NCI-H446 (cell line): ENCODE results near the gene PPP1R15B.

Experiments
- DNase-seq, 2 experiments: peaks; one replicate each; lab custom pipeline; 2025; lab: John Stamatoyannopoulos, UW

Gene PPP1R15B

GRCh38 chr1:204400882-204401510 lies 10.6 kb downstream of the PPP1R15B start:
- DNase-seq: no peak

GRCh38 chr1:204398197-204399125 lies 13.2 kb downstream of the PPP1R15B start:
- peak; percentile 82 to 94 for DNase-seq

- no peak for DNase-seq
These were observed 15.5 kb downstream of the PPP1R15B start for GRCh38 chr1:204396015-204396583.

GRCh38 chr1:204391629-204392028 lies 20.0 kb downstream of the PPP1R15B start:
- DNase-seq: no peak

GRCh38 chr1:204390751-204391466 lies 20.7 kb downstream of the PPP1R15B start:
- peak; percentile 11 to 44 for DNase-seq

GRCh38 chr1:204385727-204386126 lies 25.9 kb downstream of the PPP1R15B start:
- DNase-seq: no peak

- DNase-seq: peak; percentile 93 to 97
These were observed 26.8 kb downstream of the PPP1R15B start for GRCh38 chr1:204384636-204385352.

- no peak for DNase-seq
These were observed 28.3 kb downstream of the PPP1R15B start for GRCh38 chr1:204383163-204383904.

GRCh38 chr1:204382714-204383083 lies 28.9 kb downstream of the PPP1R15B start:
- DNase-seq: no peak

GRCh38 chr1:204380293-204380831 lies 31.3 kb downstream of the PPP1R15B start:
- DNase-seq: no peak

- DNase-seq: peak in 1 of 2 experiments; percentile 32
These were observed 33.6 kb downstream of the PPP1R15B start for GRCh38 chr1:204377800-204378668.

- no peak for DNase-seq
These were observed 34.5 kb downstream of the PPP1R15B start for GRCh38 chr1:204376919-204377799.

- no peak for DNase-seq
These were observed 35.2 kb downstream of the PPP1R15B start for GRCh38 chr1:204376465-204376864.

GRCh38 chr1:204373911-204374310 lies 37.7 kb downstream of the PPP1R15B start:
- DNase-seq: no peak

- DNase-seq: no peak
These were observed 41.4 kb downstream of the PPP1R15B start for GRCh38 chr1:204370176-204370575.

GRCh38 chr1:204368996-204369726 lies 42.5 kb downstream of the PPP1R15B start:
- no peak for DNase-seq

GRCh38 chr1:204367956-204368355 lies 43.7 kb downstream of the PPP1R15B start:
- DNase-seq: peak in 1 of 2 experiments; percentile 37
